HS-27A (cell line): ENCODE measurements around the gene ZCCHC3.
"Not testable (repeated sequence)": the region's sequence is repeated elsewhere in the genome, so short reads cannot be mapped to it uniquely, and the experiment has no call there.

ENCODE experiments used
- DNase-seq: peaks from one replicate; pipeline ENCODE4 v3.0.0-alpha.2; 2012; ENCODE audit warnings: low read depth, missing footprints

The ZCCHC3 gene

GRCh38 chr20:312067-312466, 14.7 kb downstream of the ZCCHC3 start:
- no peak for DNase-seq

- DNase-seq, result no peak
Measured at GRCh38 chr20:312866-313265, 15.5 kb downstream of the ZCCHC3 start.

GRCh38 chr20:313402-313801, 16.0 kb downstream of the ZCCHC3 start:
- no peak for DNase-seq

- DNase-seq, result no peak
Measured at GRCh38 chr20:313948-314347, 16.6 kb downstream of the ZCCHC3 start.

- no peak for DNase-seq
Measured at GRCh38 chr20:316316-317068, 19.1 kb downstream of the ZCCHC3 start.

- peak; percentile 86 for DNase-seq
Measured at GRCh38 chr20:324177-325044, 27.0 kb downstream of the ZCCHC3 start.

- peak; percentile 81 for DNase-seq
Measured at GRCh38 chr20:325045-325888, 27.9 kb downstream of the ZCCHC3 start, which contains the start of gene SOX12. Gene SOX12, plus strand, starts transcription at chr20:325552. Its CDS starts 373 bp downstream, at chr20:325925.

GRCh38 chr20:325889-326644, 28.7 kb downstream of the ZCCHC3 start:
- no peak for DNase-seq

GRCh38 chr20:326645-327185, 29.3 kb downstream of the ZCCHC3 start:
- no peak for DNase-seq

GRCh38 chr20:327186-328026, 30.0 kb downstream of the ZCCHC3 start:
- DNase-seq, result peak; percentile 69

- no peak for DNase-seq
Measured at GRCh38 chr20:328027-328974, 30.9 kb downstream of the ZCCHC3 start.

- no peak for DNase-seq
Measured at GRCh38 chr20:328975-329695, 31.8 kb downstream of the ZCCHC3 start.

- no peak for DNase-seq
Measured at GRCh38 chr20:329851-330232, 32.5 kb downstream of the ZCCHC3 start.

- no peak for DNase-seq
Measured at GRCh38 chr20:330233-331149, 33.1 kb downstream of the ZCCHC3 start.

GRCh38 chr20:334578-334977, 37.2 kb downstream of the ZCCHC3 start:
- no peak for DNase-seq

GRCh38 chr20:336040-336439, 38.7 kb downstream of the ZCCHC3 start:
- not testable (repeated sequence) for DNase-seq

- DNase-seq, result peak; percentile 72
Measured at GRCh38 chr20:341682-342081, 44.3 kb downstream of the ZCCHC3 start.
